ENCODE results near the gene TMEM235.

The TMEM235 gene

DNA sequence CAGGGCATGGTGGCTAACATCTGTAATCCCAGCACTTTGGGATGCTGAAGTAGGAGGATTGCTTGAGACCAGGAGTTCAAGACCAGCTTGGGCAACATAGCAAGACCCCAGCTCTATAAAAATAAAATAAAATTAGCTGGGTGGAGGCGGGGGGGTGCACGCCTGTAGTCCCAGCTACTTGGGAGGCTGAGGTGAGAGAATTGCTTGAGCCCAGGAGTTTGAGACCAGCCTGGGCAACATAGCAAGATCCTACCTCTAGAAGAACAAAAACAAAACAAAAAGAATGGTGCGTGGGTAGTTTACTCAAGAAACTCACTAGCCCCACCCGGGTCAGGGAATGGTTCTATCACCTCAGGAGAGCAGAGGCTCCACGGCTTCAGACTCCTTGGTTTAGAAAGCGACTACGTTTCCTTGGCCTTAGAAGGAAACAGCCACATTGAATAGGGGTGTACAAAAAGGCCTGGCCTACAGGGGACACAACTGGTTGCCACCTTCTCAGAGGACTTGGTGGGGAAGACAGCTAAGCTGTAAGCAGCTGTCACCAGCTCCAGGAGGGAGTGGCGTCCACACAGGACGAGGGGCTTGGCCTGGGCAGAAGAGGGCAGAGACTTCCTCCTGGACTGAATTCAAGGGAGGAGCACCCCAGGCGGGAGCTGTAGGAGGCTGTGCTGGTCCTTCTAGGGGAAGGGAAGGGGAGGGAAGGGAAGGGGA lies 45.3 kb upstream of the TMEM235 start:
- Histone ChIP-seq H3K27ac (no peak overlapping the region), H3K36me3 (replicated peaks) (peaks cover 1% of the 10 kb centered on the region), H3K4me3 (ENCODE audit: low read depth, low read length) (peak overlapping the region; percentile 77), H3K27me3 (replicated peaks) (no peaks in the 10 kb centered on the region)
- in situ Hi-C loops (cut with HindIII; ENCODE audit: low pct_ligation_motif_present, low sequenced_read_pairs), result no loop called here
- TF ChIP-seq, protein P1, sequence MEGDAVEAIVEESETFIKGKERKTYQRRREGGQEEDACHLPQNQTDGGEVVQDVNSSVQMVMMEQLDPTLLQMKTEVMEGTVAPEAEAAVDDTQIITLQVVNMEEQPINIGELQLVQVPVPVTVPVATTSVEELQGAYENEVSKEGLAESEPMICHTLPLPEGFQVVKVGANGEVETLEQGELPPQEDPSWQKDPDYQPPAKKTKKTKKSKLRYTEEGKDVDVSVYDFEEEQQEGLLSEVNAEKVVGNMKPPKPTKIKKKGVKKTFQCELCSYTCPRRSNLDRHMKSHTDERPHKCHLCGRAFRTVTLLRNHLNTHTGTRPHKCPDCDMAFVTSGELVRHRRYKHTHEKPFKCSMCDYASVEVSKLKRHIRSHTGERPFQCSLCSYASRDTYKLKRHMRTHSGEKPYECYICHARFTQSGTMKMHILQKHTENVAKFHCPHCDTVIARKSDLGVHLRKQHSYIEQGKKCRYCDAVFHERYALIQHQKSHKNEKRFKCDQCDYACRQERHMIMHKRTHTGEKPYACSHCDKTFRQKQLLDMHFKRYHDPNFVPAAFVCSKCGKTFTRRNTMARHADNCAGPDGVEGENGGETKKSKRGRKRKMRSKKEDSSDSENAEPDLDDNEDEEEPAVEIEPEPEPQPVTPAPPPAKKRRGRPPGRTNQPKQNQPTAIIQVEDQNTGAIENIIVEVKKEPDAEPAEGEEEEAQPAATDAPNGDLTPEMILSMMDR (IDR thresholded peaks at IDR 0.05; ENCODE audit: low read depth, low read length, missing control alignments), result no peak
- no peak for DNase-seq

DNA sequence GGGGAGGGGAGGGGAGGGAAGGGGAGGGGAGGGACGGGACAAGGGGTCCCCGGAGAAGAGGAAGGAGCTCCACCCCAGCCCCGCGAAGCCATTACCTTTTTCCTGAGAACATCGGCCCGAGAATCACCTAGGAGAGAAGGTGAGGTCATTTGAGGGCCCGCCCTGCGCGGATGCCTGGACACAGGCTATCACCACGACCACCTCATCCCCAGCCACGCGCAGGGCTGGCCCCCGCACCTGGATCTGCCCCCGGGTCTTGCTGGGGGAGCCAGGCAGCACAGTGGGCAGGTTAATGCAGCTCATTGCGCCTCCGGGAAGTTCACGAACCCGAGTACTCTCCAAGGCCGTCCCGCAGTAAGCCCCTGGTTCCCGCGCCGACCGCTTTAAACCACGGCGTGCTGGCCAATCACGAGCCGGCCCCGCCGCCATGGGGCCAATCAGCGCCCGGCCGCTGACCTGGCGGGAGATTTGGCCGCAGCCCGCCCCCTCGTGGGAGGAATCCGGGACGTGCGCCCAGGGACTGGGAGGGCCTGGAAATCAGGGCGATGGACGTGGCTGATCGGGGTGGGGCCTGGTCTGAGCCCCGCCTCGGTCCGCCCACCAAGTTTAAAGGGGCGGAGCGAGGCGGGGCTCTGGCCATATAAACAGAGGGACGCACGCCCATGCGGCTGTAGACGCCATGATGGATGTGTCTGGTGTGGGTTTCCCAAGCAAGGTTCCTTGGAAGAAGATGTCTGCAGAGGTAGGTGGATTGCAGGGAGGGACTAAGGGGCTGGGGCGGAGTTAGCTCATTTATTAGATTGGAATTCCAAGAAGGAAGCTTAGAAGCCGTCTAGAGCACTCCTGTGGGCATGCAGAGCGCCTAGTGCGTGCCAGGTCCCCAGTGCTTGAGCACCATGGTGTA lies 44.5 kb upstream of the TMEM235 start, which contains the start of the genes AFMID and TK1:
Gene AFMID, plus strand, starts transcription at position 671 of the 904 bp plus-strand sequence. Its CDS starts 9 bp downstream, at position 680.
Gene TK1, minus strand, starts transcription at position 361 of the 904 bp plus-strand sequence. Its CDS starts 58 bp downstream, at position 303.
- Histone ChIP-seq H3K36me3 (replicated peaks) (peaks cover 4% of the 10 kb centered on the region), H3K27me3 (replicated peaks) (no peaks in the 10 kb centered on the region), H3K4me3 (ENCODE audit: low read depth, low read length) (peak within 1 kb of the TSS; percentile 77), H3K27ac (peak within 1 kb of the TSS; percentile 32)
- peak; percentile 95 for DNase-seq
- TF ChIP-seq, protein P1 (IDR thresholded peaks at IDR 0.05; ENCODE audit: low read depth, low read length, missing control alignments), result peak; percentile 72
- in situ Hi-C loops (cut with HindIII; ENCODE audit: low pct_ligation_motif_present, low sequenced_read_pairs), result no loop called here

DNA sequence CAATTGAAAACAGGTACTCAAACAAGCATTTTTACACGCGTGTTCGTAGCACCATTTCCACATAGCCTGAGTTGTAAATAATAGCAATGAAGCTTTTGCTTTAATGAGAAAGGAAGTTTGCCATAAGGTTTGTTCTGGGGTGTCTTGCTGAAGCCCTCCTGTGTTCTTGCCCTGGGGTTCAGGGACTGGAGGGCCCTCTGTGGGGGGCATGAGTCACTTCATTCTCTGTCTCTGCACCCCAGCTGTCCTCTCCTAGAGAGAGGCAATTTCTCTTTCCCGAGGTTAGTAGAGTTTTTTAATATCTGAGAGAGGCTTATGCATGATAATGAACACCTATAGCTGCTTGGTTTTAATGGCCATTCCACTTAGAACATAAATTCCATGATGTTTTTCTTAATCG lies 34.7 kb upstream of the TMEM235 start:
- Histone ChIP-seq H3K27me3 (replicated peaks) (no peaks in the 10 kb centered on the region), H3K27ac (no peak overlapping the region), H3K36me3 (replicated peaks) (peaks cover 16% of the 10 kb centered on the region), H3K4me3 (ENCODE audit: low read depth, low read length) (no peak overlapping the region)
- in situ Hi-C loops (cut with HindIII; ENCODE audit: low pct_ligation_motif_present, low sequenced_read_pairs), result no loop called here
- no peak for DNase-seq
- TF ChIP-seq, protein P1 (IDR thresholded peaks at IDR 0.05; ENCODE audit: low read depth, low read length, missing control alignments), result no peak

DNA sequence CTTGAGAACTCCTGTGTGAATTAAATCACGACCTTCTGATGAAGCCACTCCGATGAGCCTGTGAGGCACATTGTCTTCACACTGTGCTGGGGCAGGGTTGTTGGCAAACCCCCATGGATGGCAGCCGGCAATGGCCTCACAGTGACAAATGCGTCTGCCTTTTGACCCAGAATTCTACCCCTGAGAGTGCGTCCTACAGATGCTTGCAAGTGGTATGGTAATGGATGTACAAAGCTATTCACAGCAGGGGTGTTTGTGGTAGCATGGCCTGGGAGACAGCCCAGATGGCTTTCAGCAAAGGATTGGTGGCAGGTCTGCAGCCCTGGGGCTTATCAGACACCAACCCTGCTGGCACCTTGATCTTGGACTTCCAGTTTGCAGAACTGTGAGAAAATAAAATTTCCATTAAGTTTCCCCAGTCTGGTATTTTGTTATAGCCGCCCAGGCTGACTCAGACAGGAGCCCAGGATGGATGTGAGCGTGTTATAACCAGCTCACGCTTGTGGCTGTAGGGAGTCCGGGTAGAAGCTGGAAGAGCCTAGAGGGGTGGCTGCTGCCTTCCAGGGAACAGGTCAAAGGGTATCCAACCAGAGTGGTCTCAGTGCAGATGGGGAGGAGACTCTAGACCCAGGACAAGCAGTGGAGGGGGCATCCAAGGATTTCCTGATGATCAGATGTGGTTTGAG lies 34.1 kb upstream of the TMEM235 start:
- in situ Hi-C loops (cut with HindIII; ENCODE audit: low pct_ligation_motif_present, low sequenced_read_pairs), result no loop called here
- no peak for DNase-seq
- H3K27me3 ChIP-seq (replicated peaks), result no peaks in the 10 kb centered on the region
- H3K27ac ChIP-seq, result no peak overlapping the region
- no peak overlapping the region for H3K4me3 ChIP-seq (ENCODE audit: low read depth, low read length)
- TF ChIP-seq, protein P1 (IDR thresholded peaks at IDR 0.05; ENCODE audit: low read depth, low read length, missing control alignments), result no peak
- H3K36me3 ChIP-seq (replicated peaks), result peaks cover 16% of the 10 kb centered on the region

DNA sequence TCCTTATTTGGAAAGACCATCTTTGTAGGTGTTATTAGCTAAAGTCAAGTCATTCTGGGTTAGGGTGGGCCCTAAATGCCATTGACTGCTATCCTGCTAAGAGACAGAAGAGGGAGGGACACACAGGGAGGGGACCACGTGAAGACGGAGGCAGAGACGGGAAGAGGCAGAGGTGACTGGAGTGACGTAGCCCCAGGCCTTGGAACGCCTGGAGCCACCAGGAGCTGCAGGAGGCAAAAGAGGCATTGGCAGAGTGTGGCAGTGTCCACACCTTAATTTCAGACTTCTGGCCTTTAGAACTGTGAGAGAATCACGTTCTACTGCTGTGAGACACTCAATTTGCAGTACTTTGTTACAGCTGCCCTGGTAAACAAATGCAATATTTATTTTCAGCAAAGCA lies 31.0 kb upstream of the TMEM235 start:
- Histone ChIP-seq H3K4me3 (ENCODE audit: low read depth, low read length) (no peak overlapping the region), H3K27ac (no peak overlapping the region), H3K27me3 (replicated peaks) (no peaks in the 10 kb centered on the region), H3K36me3 (replicated peaks) (peaks cover 10% of the 10 kb centered on the region)
- in situ Hi-C loops (cut with HindIII; ENCODE audit: low pct_ligation_motif_present, low sequenced_read_pairs), result no loop called here
- DNase-seq, result no peak
- TF ChIP-seq, protein P1 (IDR thresholded peaks at IDR 0.05; ENCODE audit: low read depth, low read length, missing control alignments), result no peak

All from brain microvascular endothelial cell (primary cell).